ENCODE results near the gene TMUB1. TPM values are rescaled to one million over a fixed set of nuclear protein-coding genes. Genes with fewer than 3 reads are reported as not detected.

The TMUB1 gene
- total RNA-seq, 1 experiment from 2014 or later = 68.1 TPM

- ChIA-PET POLR2A (interaction anchor here (0.6 kb wide), 1 partner anchor 1835 kb away, joined by 4 read pairs; no protein-coding TSS in a partner anchor), CTCF (interaction anchor here (1.0 kb wide), 1 partner anchor 20 kb away, joined by 3 read pairs; the partner anchor contains the start of gene ABCB8)
- Histone ChIP-seq H3K36me3 (ENCODE audit: control insufficient read depth, insufficient read depth, low read length) (no peaks in the 10 kb centered on the region), H3K4me3 (ENCODE audit: low read depth, low read length) (no peak within 1 kb of the TSS), H3K27me3 (replicated peaks; ENCODE audit: control insufficient read depth, insufficient read depth, low read length) (no peaks in the 10 kb centered on the region), H3K9me3 (no peaks in the 10 kb centered on the region), H3K4me1 (no peaks in the 10 kb centered on the region)
- TF ChIP-seq, protein P1, sequence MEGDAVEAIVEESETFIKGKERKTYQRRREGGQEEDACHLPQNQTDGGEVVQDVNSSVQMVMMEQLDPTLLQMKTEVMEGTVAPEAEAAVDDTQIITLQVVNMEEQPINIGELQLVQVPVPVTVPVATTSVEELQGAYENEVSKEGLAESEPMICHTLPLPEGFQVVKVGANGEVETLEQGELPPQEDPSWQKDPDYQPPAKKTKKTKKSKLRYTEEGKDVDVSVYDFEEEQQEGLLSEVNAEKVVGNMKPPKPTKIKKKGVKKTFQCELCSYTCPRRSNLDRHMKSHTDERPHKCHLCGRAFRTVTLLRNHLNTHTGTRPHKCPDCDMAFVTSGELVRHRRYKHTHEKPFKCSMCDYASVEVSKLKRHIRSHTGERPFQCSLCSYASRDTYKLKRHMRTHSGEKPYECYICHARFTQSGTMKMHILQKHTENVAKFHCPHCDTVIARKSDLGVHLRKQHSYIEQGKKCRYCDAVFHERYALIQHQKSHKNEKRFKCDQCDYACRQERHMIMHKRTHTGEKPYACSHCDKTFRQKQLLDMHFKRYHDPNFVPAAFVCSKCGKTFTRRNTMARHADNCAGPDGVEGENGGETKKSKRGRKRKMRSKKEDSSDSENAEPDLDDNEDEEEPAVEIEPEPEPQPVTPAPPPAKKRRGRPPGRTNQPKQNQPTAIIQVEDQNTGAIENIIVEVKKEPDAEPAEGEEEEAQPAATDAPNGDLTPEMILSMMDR (IDR thresholded peaks at IDR 0.05; ENCODE audit: insufficient read depth in 1 of 2, low read depth in 1 of 2, low read length in 1 of 2, severe bottlenecking in 1 of 2, unreplicated experiment in 1 of 2) = no peak
- Mint-ChIP-seq H3K9me3 (ENCODE audit: unreplicated experiment) (no peaks in the 10 kb centered on the region), H3K27me3 (ENCODE audit: insufficient read depth, unreplicated experiment) (peaks cover 4% of the 10 kb centered on the region), H3K27ac (ENCODE audit: unreplicated experiment) (no peak within 1 kb of the TSS), H3K36me3 (ENCODE audit: insufficient read depth, unreplicated experiment) (no peaks in the 10 kb centered on the region), H3K4me1 (ENCODE audit: low read depth, unreplicated experiment) (no peaks in the 10 kb centered on the region), H3K4me3 (ENCODE audit: unreplicated experiment) (no peak within 1 kb of the TSS)
- DNase-seq = no peak
- intact Hi-C loops (cut with micrococcal nuclease; ENCODE audit: unreplicated experiment) = no loop called here
- no TSS peak for BruUV-seq (replicated peaks)
Observed at GRCh38 chr7:151047976-151048815, 35.1 kb downstream of the TMUB1 start, which contains the start of gene ASIC3. Gene ASIC3 (plus strand): TSS chr7:151048531. CDS start chr7:151048886, 355 bp downstream.

GRCh38 chr7:151046603-151047573 lies 36.4 kb downstream of the TMUB1 start:
- POLR2A ChIA-PET = interaction anchor here (1.0 kb wide), 1 partner anchor 19 kb away, joined by 3 read pairs; the partner anchor contains the start of gene ABCB8
- BruUV-seq (replicated peaks) = no TSS peak
- no peaks in the 10 kb centered on the region; the same call in 1 of the 2 replicates for H3K27me3 ChIP-seq (replicated peaks; ENCODE audit: control insufficient read depth, insufficient read depth, low read length)
- intact Hi-C loops (cut with micrococcal nuclease; ENCODE audit: unreplicated experiment) = no loop called here
- no peak overlapping the region for H3K27ac Mint-ChIP-seq (ENCODE audit: unreplicated experiment)
- no peaks in the 10 kb centered on the region for H3K36me3 Mint-ChIP-seq (ENCODE audit: insufficient read depth, unreplicated experiment)
- CTCF ChIA-PET = interaction anchor here (0.6 kb wide), 1 partner anchor 22 kb away, joined by 6 read pairs; the partner anchor contains the start of gene ATG9B
- peaks cover 4% of the 10 kb centered on the region for H3K27me3 Mint-ChIP-seq (ENCODE audit: insufficient read depth, unreplicated experiment)
- no peaks in the 10 kb centered on the region for H3K4me1 Mint-ChIP-seq (ENCODE audit: low read depth, unreplicated experiment)
- H3K9me3 Mint-ChIP-seq (ENCODE audit: unreplicated experiment) = no peaks in the 10 kb centered on the region
- no peak for DNase-seq
- no peak overlapping the region for H3K4me3 ChIP-seq (ENCODE audit: low read depth, low read length)
- no peak overlapping the region for H3K4me3 Mint-ChIP-seq (ENCODE audit: unreplicated experiment)
- TF ChIP-seq, protein P1 (IDR thresholded peaks at IDR 0.05; ENCODE audit: insufficient read depth in 1 of 2, low read depth in 1 of 2, low read length in 1 of 2, severe bottlenecking in 1 of 2, unreplicated experiment in 1 of 2) = no peak
- no peaks in the 10 kb centered on the region for H3K4me1 ChIP-seq
- H3K36me3 ChIP-seq (ENCODE audit: control insufficient read depth, insufficient read depth, low read length) = no peaks in the 10 kb centered on the region
- H3K9me3 ChIP-seq = no peaks in the 10 kb centered on the region

DNA sequence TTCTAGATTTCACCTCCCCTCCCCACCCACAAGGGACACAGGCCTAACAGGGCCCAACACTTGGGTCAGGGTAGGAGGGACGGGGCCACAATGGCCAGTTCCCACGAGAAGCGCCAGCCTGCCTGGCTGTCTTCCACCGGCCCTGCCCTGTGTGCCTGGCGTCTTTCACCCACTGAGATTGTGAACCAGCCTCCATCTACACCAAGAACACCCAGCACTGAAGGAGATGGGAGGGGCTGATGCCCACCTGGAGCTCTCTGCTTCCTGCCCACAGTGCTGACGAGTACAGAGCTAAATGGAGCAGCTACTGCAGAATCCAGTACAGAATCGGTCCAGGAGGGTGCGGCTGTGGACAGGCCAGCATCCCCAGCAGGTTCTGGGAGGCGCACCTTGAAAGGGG lies 37.3 kb downstream of the TMUB1 start:
- Histone ChIP-seq H3K4me1 (no peaks in the 10 kb centered on the region), H3K36me3 (ENCODE audit: control insufficient read depth, insufficient read depth, low read length) (no peaks in the 10 kb centered on the region), H3K4me3 (ENCODE audit: low read depth, low read length) (no peak overlapping the region), H3K27me3 (replicated peaks; ENCODE audit: control insufficient read depth, insufficient read depth, low read length) (no peaks in the 10 kb centered on the region; the same call in 1 of the 2 replicates), H3K9me3 (no peaks in the 10 kb centered on the region)
- DNase-seq = no peak
- Mint-ChIP-seq H3K36me3 (ENCODE audit: insufficient read depth, unreplicated experiment) (no peaks in the 10 kb centered on the region), H3K4me3 (ENCODE audit: unreplicated experiment) (no peak overlapping the region), H3K27ac (ENCODE audit: unreplicated experiment) (no peak overlapping the region), H3K4me1 (ENCODE audit: low read depth, unreplicated experiment) (no peaks in the 10 kb centered on the region), H3K9me3 (ENCODE audit: unreplicated experiment) (no peaks in the 10 kb centered on the region), H3K27me3 (ENCODE audit: insufficient read depth, unreplicated experiment) (peaks cover 4% of the 10 kb centered on the region)
- intact Hi-C loops (cut with micrococcal nuclease; ENCODE audit: unreplicated experiment) = no loop called here
- TF ChIP-seq, protein P1 (IDR thresholded peaks at IDR 0.05; ENCODE audit: insufficient read depth in 1 of 2, low read depth in 1 of 2, low read length in 1 of 2, severe bottlenecking in 1 of 2, unreplicated experiment in 1 of 2) = no peak
- ChIA-PET POLR2A (interaction anchor here (1.0 kb wide), 1 partner anchor 18 kb away, joined by 3 read pairs; the partner anchor contains the start of gene ABCB8), CTCF (no interaction called here)
- no TSS peak for BruUV-seq (replicated peaks)
